Smooth muscle cell (in vitro differentiated cells): Measurements from ENCODE around the gene SLC6A19. TPM values are rescaled to one million over a fixed set of nuclear protein-coding genes. Genes with fewer than 3 reads are reported as not detected.

Source experiments
- DNase-seq: peaks from one replicate; lab custom pipeline; 2025; ENCODE audit not compliant: unreplicated experiment; lab: John Stamatoyannopoulos, UW
- H2AFZ ChIP-seq: fragments of 200-600 bp; sonication (generic); 2 replicates; pipeline ENCODE4 v1.6.0; 2016; ENCODE audit warnings: antibody characterized with exemption, low read depth, mild to moderate bottlenecking
- H3F3A ChIP-seq: fragments of 200-600 bp; sonication (generic); 2 replicates; pipeline ENCODE4 v1.6.0; 2017; ENCODE audit warnings: antibody characterized with exemption, low read depth
- H3K27ac ChIP-seq: fragments of 200-600 bp; sonication (generic); 2 replicates; pipeline ENCODE4 v1.5.1; 2016; ENCODE audit warnings: low read depth, mild to moderate bottlenecking
- H3K27me3 ChIP-seq: fragments of 200-600 bp; sonication (generic); 2 replicates; pipeline ENCODE4 v1.6.1; 2016; ENCODE audit warnings: low read depth, mild to moderate bottlenecking
- H3K36me3 ChIP-seq: fragments of 200-600 bp; sonication (generic); 2 replicates; pipeline ENCODE4 v1.5.1; 2016; ENCODE audit warnings: low read depth
- H3K4me1 ChIP-seq: fragments of 200-600 bp; sonication (generic); 2 replicates; pipeline ENCODE4 v1.5.1; 2016; ENCODE audit warnings: low read depth
- H3K4me2 ChIP-seq: fragments of 200-600 bp; sonication (generic); 2 replicates; pipeline ENCODE4 v1.6.0; 2016; ENCODE audit warnings: mild to moderate bottlenecking
- H3K4me3 ChIP-seq: fragments of 200-600 bp; sonication (generic); 2 replicates; pipeline ENCODE4 v1.5.1; 2016; ENCODE audit warnings: mild to moderate bottlenecking
- H3K79me2 ChIP-seq: fragments of 200-600 bp; sonication (generic); 2 replicates; pipeline ENCODE4 v1.6.0; 2016; ENCODE audit warnings: low read depth, mild to moderate bottlenecking
- H3K9ac ChIP-seq: fragments of 200-600 bp; sonication (generic); 2 replicates; pipeline ENCODE4 v1.6.0; 2016; ENCODE audit warnings: low read depth
- H3K9me3 ChIP-seq: fragments of 200-600 bp; sonication (generic); replicated peaks from 2 replicates; pipeline ENCODE4 v1.5.1; 2016; ENCODE audit warnings: low read depth
- H4K20me1 ChIP-seq: fragments of 200-600 bp; sonication (generic); 2 replicates; pipeline ENCODE4 v1.6.0; 2016; ENCODE audit warnings: low read depth
- CTCF ChIP-seq: fragments of 200-600 bp; sonication (generic); IDR thresholded peaks from 2 replicates; pipeline ENCODE4 v1.5.1; 2017; ENCODE audit warnings: borderline replicate concordance, mild to moderate bottlenecking, antibody characterized with exemption; ENCODE audit not compliant: insufficient read depth, poor library complexity, severe bottlenecking
- WGBS: methylation state at CpG from one replicate; pipeline ENCODE4 v1.1.7; 2016; ENCODE audit warnings: low lambda C conversion rate; 5-methylcytosine and 5-hydroxymethylcytosine counted together
- polyA plus RNA-seq: library from polyadenylated mRNA; unstranded; fragments of >200 nt; fragmentation: Nextera tagmentation; extraction: Ambion mirVana; gene quantifications from 2 replicates; pipeline ENCODE4 v1.2.1, GENCODE V29; 2016
- total RNA-seq: library from RNA; depleted of rRNA; stranded (reverse); fragments of >200 nt; gene quantifications from 2 replicates; pipeline ENCODE4 v1.2.3, GENCODE V29; 2014

SLC6A19 gene
- total and polyA plus RNA-seq, 2 experiments from 2014 or later, result not detected

GRCh38 chr5:1183424-1184162 is 17.8 kb upstream of the SLC6A19 start:
- no peak overlapping the region for H3K4me2 ChIP-seq
- no peaks in the 10 kb centered on the region for H3K4me1 ChIP-seq
- no peaks in the 10 kb centered on the region for H3K27me3 ChIP-seq
- H3K9me3 ChIP-seq, result no peaks in the 10 kb centered on the region
- no peaks in the 10 kb centered on the region for H4K20me1 ChIP-seq
- no peak for DNase-seq
- no peaks in the 10 kb centered on the region for H3K79me2 ChIP-seq
- H3F3A ChIP-seq, result no peaks in the 10 kb centered on the region
- no peak for TF ChIP-seq CTCF
- H2AFZ ChIP-seq, result no peak overlapping the region
- no peak overlapping the region for H3K27ac ChIP-seq
- 90% methylated on average over 18 of the region's 18 CpGs for WGBS
- no peak overlapping the region for H3K9ac ChIP-seq
- H3K36me3 ChIP-seq, result no peaks in the 10 kb centered on the region
- no peak overlapping the region for H3K4me3 ChIP-seq

GRCh38 chr5:1184163-1184470 is 17.3 kb upstream of the SLC6A19 start:
- Histone ChIP-seq H3K79me2 (no peaks in the 10 kb centered on the region), H3K27me3 (no peaks in the 10 kb centered on the region), H3K9me3 (no peaks in the 10 kb centered on the region), H2AFZ (no peak overlapping the region), H3K27ac (no peak overlapping the region), H3K36me3 (no peaks in the 10 kb centered on the region), H3K4me2 (no peak overlapping the region), H4K20me1 (no peaks in the 10 kb centered on the region), H3F3A (no peaks in the 10 kb centered on the region), H3K4me3 (no peak overlapping the region), H3K9ac (no peak overlapping the region), H3K4me1 (no peaks in the 10 kb centered on the region)
- 98% methylated on average over 8 of the region's 8 CpGs for WGBS
- no peak for DNase-seq
- TF ChIP-seq CTCF, result no peak

- no peak overlapping the region for H2AFZ ChIP-seq
- H3K79me2 ChIP-seq, result no peaks in the 10 kb centered on the region
- WGBS, result 87% methylated on average over 7 of the region's 7 CpGs
- no peak for TF ChIP-seq CTCF
- no peaks in the 10 kb centered on the region for H3K36me3 ChIP-seq
- no peaks in the 10 kb centered on the region for H3K27me3 ChIP-seq
- no peaks in the 10 kb centered on the region for H3K4me1 ChIP-seq
- H4K20me1 ChIP-seq, result no peaks in the 10 kb centered on the region
- no peak overlapping the region for H3K4me2 ChIP-seq
- no peak for DNase-seq
- H3K9me3 ChIP-seq, result no peaks in the 10 kb centered on the region
- H3K9ac ChIP-seq, result no peak overlapping the region
- no peaks in the 10 kb centered on the region for H3F3A ChIP-seq
- no peak overlapping the region for H3K4me3 ChIP-seq
- H3K27ac ChIP-seq, result no peak overlapping the region
Observed at GRCh38 chr5:1184481-1184880, 16.9 kb upstream of the SLC6A19 start.

- no peaks in the 10 kb centered on the region for H3K4me1 ChIP-seq
- H3K4me2 ChIP-seq, result no peak overlapping the region
- H3K27ac ChIP-seq, result no peak overlapping the region
- no peaks in the 10 kb centered on the region for H3K36me3 ChIP-seq
- H3K27me3 ChIP-seq, result no peaks in the 10 kb centered on the region
- no peak overlapping the region for H3K4me3 ChIP-seq
- no peaks in the 10 kb centered on the region for H4K20me1 ChIP-seq
- 94% methylated on average over 10 of the region's 10 CpGs for WGBS
- no peaks in the 10 kb centered on the region for H3F3A ChIP-seq
- H2AFZ ChIP-seq, result no peak overlapping the region
- no peak for DNase-seq
- no peaks in the 10 kb centered on the region for H3K79me2 ChIP-seq
- no peak overlapping the region for H3K9ac ChIP-seq
- no peak for TF ChIP-seq CTCF
- H3K9me3 ChIP-seq, result no peaks in the 10 kb centered on the region
Observed at GRCh38 chr5:1185038-1185627, 16.3 kb upstream of the SLC6A19 start.
